KMS-11 (cell line): ENCODE results near the gene ATP4B.

Experiments used
- H2AFZ ChIP-seq: fragments of 200-600 bp; sonication (generic); 2 replicates; pipeline ENCODE4 v1.6.1; 2016; ENCODE audit warnings: antibody characterized with exemption, mixed run types, low read depth
- H3K27ac ChIP-seq: fragments of 200-600 bp; sonication (generic); 2 replicates; pipeline ENCODE4 v1.6.1; 2016; ENCODE audit warnings: mild to moderate bottlenecking, mixed run types
- H3K27me3 ChIP-seq: fragments of 200-600 bp; sonication (generic); 2 replicates; pipeline ENCODE4 v1.6.1; 2017; ENCODE audit warnings: mild to moderate bottlenecking, low read depth, mixed run types, moderate library complexity; ENCODE audit not compliant: insufficient read depth
- H3K36me3 ChIP-seq: fragments of 200-600 bp; sonication (generic); 2 replicates; pipeline ENCODE4 v1.6.1; 2017; ENCODE audit warnings: mild to moderate bottlenecking, mixed run types; ENCODE audit not compliant: insufficient read depth
- H3K4me1 ChIP-seq: fragments of 200-600 bp; sonication (generic); 2 replicates; pipeline ENCODE4 v1.6.1; 2016; ENCODE audit warnings: mild to moderate bottlenecking, low read depth, mixed run types; ENCODE audit not compliant: poor library complexity, severe bottlenecking
- H3K4me2 ChIP-seq: fragments of 200-600 bp; sonication (generic); 2 replicates; pipeline ENCODE4 v1.7.0; 2016; ENCODE audit warnings: mild to moderate bottlenecking, mixed run types
- H3K4me3 ChIP-seq: fragments of 200-600 bp; sonication (generic); IDR thresholded peaks from 2 replicates; pipeline ENCODE4 v1.6.1; 2017; ENCODE audit warnings: low read depth, low read length, mixed read lengths; ENCODE audit not compliant: insufficient read depth
- H3K79me2 ChIP-seq: fragments of 200-600 bp; sonication (generic); 2 replicates; pipeline ENCODE4 v1.6.1; 2016; ENCODE audit warnings: low read depth, mixed run types; ENCODE audit not compliant: insufficient read depth
- H3K9ac ChIP-seq: fragments of 200-600 bp; sonication (generic); 2 replicates; pipeline ENCODE4 v1.6.1; 2016; ENCODE audit warnings: mild to moderate bottlenecking, mixed run types
- H4K20me1 ChIP-seq: fragments of 200-600 bp; sonication (generic); 2 replicates; pipeline ENCODE4 v1.6.1; 2016; ENCODE audit warnings: mild to moderate bottlenecking, mixed run types; ENCODE audit not compliant: insufficient read depth
- CTCF ChIP-seq: fragments of 200-600 bp; sonication (generic); conservative IDR thresholded peaks from 2 replicates; pipeline ENCODE4 v1.6.1; 2017; ENCODE audit warnings: low read depth, mild to moderate bottlenecking, antibody characterized with exemption, low read length, moderate library complexity, mixed read lengths

Gene ATP4B

GRCh38 chr13:113639616-113640262 lies 18.3 kb downstream of the ATP4B start:
- no peak for TF ChIP-seq CTCF
- Histone ChIP-seq H2AFZ (no peak overlapping the region), H3K79me2 (no peaks in the 10 kb centered on the region), H3K27ac (no peak overlapping the region), H3K27me3 (no peaks in the 10 kb centered on the region), H3K36me3 (peaks cover 4% of the 10 kb centered on the region; the same call in 1 of the 2 replicates), H3K9ac (no peak overlapping the region), H3K4me1 (no peaks in the 10 kb centered on the region), H4K20me1 (no peaks in the 10 kb centered on the region), H3K4me2 (no peak overlapping the region), H3K4me3 (no peak overlapping the region)

- Histone ChIP-seq H3K27me3 (no peaks in the 10 kb centered on the region), H3K4me2 (no peak overlapping the region), H3K36me3 (peaks cover 4% of the 10 kb centered on the region; the same call in 1 of the 2 replicates), H3K4me1 (no peaks in the 10 kb centered on the region), H3K4me3 (no peak overlapping the region), H3K27ac (no peak overlapping the region), H3K9ac (no peak overlapping the region), H4K20me1 (no peaks in the 10 kb centered on the region), H2AFZ (no peak overlapping the region), H3K79me2 (no peaks in the 10 kb centered on the region)
- no peak for TF ChIP-seq CTCF
These were observed 19.2 kb downstream of the ATP4B start for GRCh38 chr13:113638806-113639205.

DNA sequence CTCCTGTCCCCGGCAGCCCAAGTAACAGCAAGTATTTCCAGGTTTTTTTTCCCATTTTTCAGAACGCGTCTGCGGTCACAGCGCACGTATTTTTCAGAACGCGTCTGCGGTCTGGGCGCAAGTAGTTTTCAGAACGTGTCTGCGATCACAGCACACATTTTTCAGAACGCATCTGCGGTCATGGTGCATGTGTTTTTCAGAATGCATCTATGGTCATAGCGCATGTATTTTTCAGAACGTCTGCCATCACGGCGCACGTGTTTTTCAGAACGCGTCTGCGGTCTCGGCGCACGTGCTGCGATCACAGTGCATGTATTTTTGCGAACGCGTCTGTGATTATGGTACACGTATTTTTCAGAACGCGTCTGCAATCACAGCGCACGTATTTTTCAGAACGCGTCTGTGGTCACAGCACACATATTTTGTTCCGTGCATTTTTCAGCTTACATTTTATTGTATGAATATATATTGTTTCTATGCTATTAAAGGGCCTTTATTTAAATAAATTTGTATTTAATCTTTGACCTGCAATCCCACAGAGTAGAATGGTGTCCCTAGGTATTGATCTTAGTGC lies 19.7 kb downstream of the ATP4B start:
- Histone ChIP-seq H3K79me2 (no peaks in the 10 kb centered on the region), H3K36me3 (peaks cover 4% of the 10 kb centered on the region; the same call in 1 of the 2 replicates), H3K9ac (no peak overlapping the region), H4K20me1 (no peaks in the 10 kb centered on the region), H3K4me3 (no peak overlapping the region), H3K4me2 (no peak overlapping the region), H3K27ac (no peak overlapping the region), H3K27me3 (no peaks in the 10 kb centered on the region), H3K4me1 (no peaks in the 10 kb centered on the region), H2AFZ (no peak overlapping the region)
- TF ChIP-seq CTCF, result no peak

DNA sequence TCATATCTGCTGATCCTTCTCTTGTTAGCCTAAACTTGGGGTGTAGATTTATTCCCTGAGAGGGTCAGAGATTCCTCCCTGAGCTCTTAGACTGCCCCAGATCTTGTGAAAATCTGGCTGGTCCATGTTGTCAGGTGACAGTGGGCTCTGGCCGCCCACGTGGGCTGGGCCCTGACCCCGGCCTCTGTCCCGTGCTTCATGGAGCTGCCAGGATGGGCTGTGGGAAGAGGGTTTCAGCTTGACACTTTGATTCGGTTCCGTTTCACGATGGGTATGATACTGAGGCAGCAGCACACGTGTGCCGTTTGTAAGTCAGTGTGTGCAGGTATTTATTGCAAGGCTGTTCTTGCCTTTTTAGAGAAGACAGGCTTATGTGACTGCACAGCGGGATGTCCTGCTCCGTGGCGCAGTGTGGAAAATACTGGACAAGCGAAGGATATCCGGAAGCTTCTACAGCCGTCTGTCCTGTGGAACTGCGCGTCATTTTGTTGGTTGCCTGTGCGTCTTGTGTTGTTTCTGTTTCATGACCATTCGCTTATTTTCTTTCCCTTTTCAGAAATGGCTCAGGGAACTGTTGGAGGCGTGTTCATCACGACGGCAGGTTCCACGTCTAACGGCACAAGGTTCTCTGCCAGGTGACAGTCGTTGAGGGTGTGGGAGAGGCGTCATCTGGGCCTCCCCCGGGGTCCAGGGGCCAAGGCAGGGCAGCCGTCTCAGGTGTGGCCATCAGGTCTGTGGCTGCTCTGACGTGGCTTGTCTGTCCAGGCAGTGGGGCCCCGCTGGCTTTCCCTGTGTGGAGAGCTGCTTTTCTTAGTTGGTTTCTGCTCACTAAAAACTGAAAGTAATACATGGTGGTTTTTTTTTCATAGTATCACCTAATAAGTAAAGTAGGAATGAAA lies 20.5 kb downstream of the ATP4B start:
- Histone ChIP-seq H3K36me3 (peaks cover 4% of the 10 kb centered on the region; the same call in 1 of the 2 replicates), H3K27me3 (no peaks in the 10 kb centered on the region), H3K27ac (no peak overlapping the region), H3K9ac (no peak overlapping the region), H2AFZ (no peak overlapping the region), H3K4me2 (no peak overlapping the region), H3K4me1 (no peaks in the 10 kb centered on the region), H4K20me1 (no peaks in the 10 kb centered on the region), H3K79me2 (no peaks in the 10 kb centered on the region), H3K4me3 (no peak overlapping the region)
- no peak for TF ChIP-seq CTCF
